ENCODE measurements around the gene KIF12.

KIF12 gene

GRCh38 chr9:114138552-114138971, 39.5 kb upstream of the KIF12 start:
- Histone ChIP-seq H3K9me3 (ENCODE audit: control insufficient read depth, insufficient read depth, low read length) (no peaks in the 10 kb centered on the region), H3K79me2 (ENCODE audit: control insufficient read depth, low read length) (no peaks in the 10 kb centered on the region), H4K20me1 (ENCODE audit: control insufficient read depth, insufficient read depth, low read depth, low read length) (no peaks in the 10 kb centered on the region), H3K27ac (ENCODE audit: low read depth, low read length) (no peak overlapping the region), H3K4me3 (ENCODE audit: low read length) (no peak overlapping the region), H3K9me2 (replicated peaks; ENCODE audit: control insufficient read depth, low read length) (no peaks in the 10 kb centered on the region), H3K4me2 (ENCODE audit: low read length) (no peak overlapping the region), H3K36me3 (ENCODE audit: control insufficient read depth, low read length) (no peaks in the 10 kb centered on the region), H3K4me1 (ENCODE audit: control insufficient read depth, low read length) (no peaks in the 10 kb centered on the region), H3F3A (ENCODE audit: control insufficient read depth, insufficient read depth) (no peaks in the 10 kb centered on the region), H3K27me3 (ENCODE audit: control insufficient read depth, low read length) (peaks cover 22% of the 10 kb centered on the region)
- TF ChIP-seq EZH2phosphoT487 (IDR thresholded peaks at IDR 0.05; ENCODE audit: borderline replicate concordance, low read length) (no peak), CTCF (IDR thresholded peaks at IDR 0.05; ENCODE audit: low read depth, low read length, poor library complexity, severe bottlenecking) (no peak)

- Histone ChIP-seq H3K27ac (ENCODE audit: low read depth, low read length) (no peak overlapping the region), H3K4me3 (ENCODE audit: low read length) (no peak overlapping the region), H3K4me1 (ENCODE audit: control insufficient read depth, low read length) (no peaks in the 10 kb centered on the region), H3K9me3 (ENCODE audit: control insufficient read depth, insufficient read depth, low read length) (no peaks in the 10 kb centered on the region), H3K79me2 (ENCODE audit: control insufficient read depth, low read length) (no peaks in the 10 kb centered on the region), H4K20me1 (ENCODE audit: control insufficient read depth, insufficient read depth, low read depth, low read length) (no peaks in the 10 kb centered on the region), H3K9me2 (replicated peaks; ENCODE audit: control insufficient read depth, low read length) (no peaks in the 10 kb centered on the region), H3K36me3 (ENCODE audit: control insufficient read depth, low read length) (no peaks in the 10 kb centered on the region), H3K4me2 (ENCODE audit: low read length) (no peak overlapping the region), H3F3A (ENCODE audit: control insufficient read depth, insufficient read depth) (no peaks in the 10 kb centered on the region), H3K27me3 (ENCODE audit: control insufficient read depth, low read length) (peaks cover 22% of the 10 kb centered on the region)
- TF ChIP-seq CTCF (IDR thresholded peaks at IDR 0.05; ENCODE audit: low read depth, low read length, poor library complexity, severe bottlenecking) (no peak), EZH2phosphoT487 (IDR thresholded peaks at IDR 0.05; ENCODE audit: borderline replicate concordance, low read length) (no peak)
Measured at GRCh38 chr9:114137831-114138230, 38.7 kb upstream of the KIF12 start.

- H3K27ac ChIP-seq (ENCODE audit: low read depth, low read length) = no peak overlapping the region
- TF ChIP-seq CTCF (IDR thresholded peaks at IDR 0.05; ENCODE audit: low read depth, low read length, poor library complexity, severe bottlenecking) (no peak), EZH2phosphoT487 (IDR thresholded peaks at IDR 0.05; ENCODE audit: borderline replicate concordance, low read length) (no peak)
Measured at GRCh38 chr9:114134827-114135396, 35.8 kb upstream of the KIF12 start.

More at GRCh38 chr9:114134827-114135396, 35.8 kb upstream of the KIF12 start:
- no peaks in the 10 kb centered on the region for H3K9me3 ChIP-seq (ENCODE audit: control insufficient read depth, insufficient read depth, low read length)
- no peak overlapping the region for H3K4me2 ChIP-seq (ENCODE audit: low read length)
- peaks cover 6% of the 10 kb centered on the region; the same call in 1 of the 2 replicates for H3K27me3 ChIP-seq (ENCODE audit: control insufficient read depth, low read length)
- no peaks in the 10 kb centered on the region for H3F3A ChIP-seq (ENCODE audit: control insufficient read depth, insufficient read depth)
- no peaks in the 10 kb centered on the region for H3K9me2 ChIP-seq (replicated peaks; ENCODE audit: control insufficient read depth, low read length)
- no peak overlapping the region for H3K4me3 ChIP-seq (ENCODE audit: low read length)
- H4K20me1 ChIP-seq (ENCODE audit: control insufficient read depth, insufficient read depth, low read depth, low read length) = no peaks in the 10 kb centered on the region
- no peaks in the 10 kb centered on the region for H3K36me3 ChIP-seq (ENCODE audit: control insufficient read depth, low read length)
- H3K79me2 ChIP-seq (ENCODE audit: control insufficient read depth, low read length) = no peaks in the 10 kb centered on the region
- H3K4me1 ChIP-seq (ENCODE audit: control insufficient read depth, low read length) = no peaks in the 10 kb centered on the region
